KOPT-K1 (cell line): ENCODE results near the gene PTTG1IP.

Experiments
- H3K27ac ChIP-seq: fragments of 200-600 bp; sonication (generic); 2 replicates; pipeline ENCODE4 v1.5.1; 2016; ENCODE audit warnings: antibody characterized with exemption, mild to moderate bottlenecking, low read depth, low read length; ENCODE audit not compliant: poor library complexity, severe bottlenecking
- H3K36me3 ChIP-seq: fragments of 200-600 bp; sonication (generic); 2 replicates; pipeline ENCODE4 v1.5.1; 2017; ENCODE audit warnings: antibody characterized with exemption, mild to moderate bottlenecking, low read length, moderate library complexity; ENCODE audit not compliant: insufficient read depth
- H3K9me3 ChIP-seq: fragments of 200-600 bp; sonication (generic); 2 replicates; pipeline ENCODE4 v1.5.1; 2017; ENCODE audit warnings: antibody characterized with exemption, low read length, mild to moderate bottlenecking; ENCODE audit not compliant: insufficient read depth, poor library complexity, severe bottlenecking

PTTG1IP gene

GRCh38 chr21:44873356-44874239 is at the start of gene PTTG1IP:
TSS of gene PTTG1IP (minus strand) at chr21:44873690. CDS start at chr21:44873616, 74 bp downstream.
- no peaks in the 10 kb centered on the region for H3K36me3 ChIP-seq
- H3K27ac ChIP-seq, result peak within 1 kb of the TSS; percentile 73

GRCh38 chr21:44921928-44922327 is 48.4 kb upstream of the PTTG1IP start:
- Histone ChIP-seq H3K27ac (no peak overlapping the region), H3K36me3 (peaks cover 10% of the 10 kb centered on the region; the same call in 1 of the 2 replicates), H3K9me3 (no peaks in the 10 kb centered on the region)

More at GRCh38 chr21:44873356-44874239, at the start of gene PTTG1IP:
- H3K9me3 ChIP-seq, result no peaks in the 10 kb centered on the region

GRCh38 chr21:44920694-44921604 is 47.5 kb upstream of the PTTG1IP start, which contains the start of gene ITGB2:
TSS of gene ITGB2 (minus strand) at chr21:44920899. CDS start at chr21:44910782, 10,117 bp downstream.
- Histone ChIP-seq H3K27ac (peak within 1 kb of the TSS; percentile 84), H3K36me3 (peaks cover 10% of the 10 kb centered on the region; the same call in 1 of the 2 replicates), H3K9me3 (no peaks in the 10 kb centered on the region)

GRCh38 chr21:44919913-44920693 is 46.6 kb upstream of the PTTG1IP start:
- Histone ChIP-seq H3K9me3 (no peaks in the 10 kb centered on the region), H3K27ac (peak overlapping the region; percentile 84), H3K36me3 (peaks cover 10% of the 10 kb centered on the region; the same call in 1 of the 2 replicates)

- Histone ChIP-seq H3K36me3 (peaks cover 10% of the 10 kb centered on the region; the same call in 1 of the 2 replicates), H3K9me3 (no peaks in the 10 kb centered on the region), H3K27ac (peak overlapping the region; percentile 84)
Observed at GRCh38 chr21:44919111-44919912, 45.8 kb upstream of the PTTG1IP start.

GRCh38 chr21:44918581-44919033 is 45.1 kb upstream of the PTTG1IP start:
- Histone ChIP-seq H3K36me3 (peaks cover 10% of the 10 kb centered on the region; the same call in 1 of the 2 replicates), H3K9me3 (no peaks in the 10 kb centered on the region), H3K27ac (no peak overlapping the region)

GRCh38 chr21:44918107-44918470 is 44.6 kb upstream of the PTTG1IP start:
- Histone ChIP-seq H3K27ac (no peak overlapping the region), H3K9me3 (no peaks in the 10 kb centered on the region), H3K36me3 (peaks cover 10% of the 10 kb centered on the region; the same call in 1 of the 2 replicates)

GRCh38 chr21:44917446-44918106 is 44.1 kb upstream of the PTTG1IP start:
- H3K36me3 ChIP-seq, result peaks cover 10% of the 10 kb centered on the region; the same call in 1 of the 2 replicates
- no peaks in the 10 kb centered on the region for H3K9me3 ChIP-seq
- no peak overlapping the region for H3K27ac ChIP-seq

GRCh38 chr21:44916965-44917364 is 43.5 kb upstream of the PTTG1IP start:
- H3K27ac ChIP-seq, result no peak overlapping the region
- H3K9me3 ChIP-seq, result no peaks in the 10 kb centered on the region
- peaks cover 10% of the 10 kb centered on the region; the same call in 1 of the 2 replicates for H3K36me3 ChIP-seq

GRCh38 chr21:44914176-44914874 is 40.8 kb upstream of the PTTG1IP start:
- H3K9me3 ChIP-seq, result no peaks in the 10 kb centered on the region
- H3K27ac ChIP-seq, result peak overlapping the region; percentile 92
- H3K36me3 ChIP-seq, result peaks cover 23% of the 10 kb centered on the region

GRCh38 chr21:44913425-44914175 is 40.1 kb upstream of the PTTG1IP start:
- H3K36me3 ChIP-seq, result peaks cover 30% of the 10 kb centered on the region

More at GRCh38 chr21:44913425-44914175, 40.1 kb upstream of the PTTG1IP start:
- H3K27ac ChIP-seq, result peak overlapping the region; percentile 92
- H3K9me3 ChIP-seq, result no peaks in the 10 kb centered on the region
